HG02970 (cell line): ENCODE measurements around the gene GPR37.

ENCODE experiments used
- ATAC-seq: cut with Tn5 transposase; IDR thresholded peaks from one replicate; pipeline ENCODE4 v1.9.1; 2021; ENCODE audit warnings: mild to moderate bottlenecking, moderate library complexity, moderate number of reproducible peaks; ENCODE audit not compliant: unreplicated experiment, low FRiP score

The GPR37 gene, protein sequence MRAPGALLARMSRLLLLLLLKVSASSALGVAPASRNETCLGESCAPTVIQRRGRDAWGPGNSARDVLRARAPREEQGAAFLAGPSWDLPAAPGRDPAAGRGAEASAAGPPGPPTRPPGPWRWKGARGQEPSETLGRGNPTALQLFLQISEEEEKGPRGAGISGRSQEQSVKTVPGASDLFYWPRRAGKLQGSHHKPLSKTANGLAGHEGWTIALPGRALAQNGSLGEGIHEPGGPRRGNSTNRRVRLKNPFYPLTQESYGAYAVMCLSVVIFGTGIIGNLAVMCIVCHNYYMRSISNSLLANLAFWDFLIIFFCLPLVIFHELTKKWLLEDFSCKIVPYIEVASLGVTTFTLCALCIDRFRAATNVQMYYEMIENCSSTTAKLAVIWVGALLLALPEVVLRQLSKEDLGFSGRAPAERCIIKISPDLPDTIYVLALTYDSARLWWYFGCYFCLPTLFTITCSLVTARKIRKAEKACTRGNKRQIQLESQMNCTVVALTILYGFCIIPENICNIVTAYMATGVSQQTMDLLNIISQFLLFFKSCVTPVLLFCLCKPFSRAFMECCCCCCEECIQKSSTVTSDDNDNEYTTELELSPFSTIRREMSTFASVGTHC

DNA sequence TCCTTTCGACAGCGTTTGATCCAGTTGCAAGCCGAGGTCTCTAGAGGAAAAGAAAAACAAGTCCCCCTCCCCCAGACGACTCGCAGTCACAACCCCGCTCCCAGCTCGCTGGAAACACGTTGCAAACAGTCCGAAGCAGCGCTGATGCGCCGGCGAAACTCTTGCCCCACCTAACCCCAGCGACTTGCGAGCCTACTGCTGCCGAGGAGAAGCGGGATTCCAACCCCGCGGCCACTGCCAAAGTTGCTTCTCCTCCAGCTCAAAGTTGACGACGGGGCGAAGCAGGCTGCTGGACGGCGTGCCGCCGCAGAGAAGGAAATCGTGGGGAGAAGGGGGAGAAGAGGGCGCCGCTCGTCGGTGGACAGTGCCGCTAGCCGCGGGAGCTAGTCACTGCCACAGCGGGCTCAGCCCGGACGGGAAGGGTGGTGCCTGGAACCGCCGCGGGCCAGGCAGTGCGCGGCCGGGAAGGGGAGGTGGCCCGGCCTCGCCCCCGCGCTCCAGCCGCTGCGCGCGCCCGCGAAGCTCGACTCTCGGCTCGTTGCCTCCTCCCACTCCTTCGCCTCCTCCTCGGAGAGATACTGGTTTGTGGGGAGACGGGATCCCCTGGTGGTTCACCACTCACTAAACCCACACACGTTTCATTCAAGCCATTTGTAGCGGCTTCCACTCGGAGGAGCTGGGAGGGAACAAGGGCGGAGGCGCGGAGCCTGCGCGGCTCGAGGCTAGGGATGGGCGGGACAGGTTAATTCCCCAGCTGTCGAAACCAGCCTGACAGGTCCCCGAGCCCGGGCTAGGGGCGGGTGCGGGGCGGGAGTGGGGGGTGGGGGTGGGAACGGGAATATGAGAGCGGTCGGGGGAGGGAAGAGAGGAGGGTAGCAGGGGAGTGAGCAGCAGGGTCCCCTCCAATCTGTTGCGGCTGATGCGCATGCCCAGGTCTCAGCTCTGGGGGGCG, at the start of gene GPR37:
TSS of gene GPR37 (minus strand) at position 392 of the 952 bp plus-strand sequence. CDS start 816 bp downstream, outside the sequence.
- ATAC-seq, result peak; percentile 66

DNA sequence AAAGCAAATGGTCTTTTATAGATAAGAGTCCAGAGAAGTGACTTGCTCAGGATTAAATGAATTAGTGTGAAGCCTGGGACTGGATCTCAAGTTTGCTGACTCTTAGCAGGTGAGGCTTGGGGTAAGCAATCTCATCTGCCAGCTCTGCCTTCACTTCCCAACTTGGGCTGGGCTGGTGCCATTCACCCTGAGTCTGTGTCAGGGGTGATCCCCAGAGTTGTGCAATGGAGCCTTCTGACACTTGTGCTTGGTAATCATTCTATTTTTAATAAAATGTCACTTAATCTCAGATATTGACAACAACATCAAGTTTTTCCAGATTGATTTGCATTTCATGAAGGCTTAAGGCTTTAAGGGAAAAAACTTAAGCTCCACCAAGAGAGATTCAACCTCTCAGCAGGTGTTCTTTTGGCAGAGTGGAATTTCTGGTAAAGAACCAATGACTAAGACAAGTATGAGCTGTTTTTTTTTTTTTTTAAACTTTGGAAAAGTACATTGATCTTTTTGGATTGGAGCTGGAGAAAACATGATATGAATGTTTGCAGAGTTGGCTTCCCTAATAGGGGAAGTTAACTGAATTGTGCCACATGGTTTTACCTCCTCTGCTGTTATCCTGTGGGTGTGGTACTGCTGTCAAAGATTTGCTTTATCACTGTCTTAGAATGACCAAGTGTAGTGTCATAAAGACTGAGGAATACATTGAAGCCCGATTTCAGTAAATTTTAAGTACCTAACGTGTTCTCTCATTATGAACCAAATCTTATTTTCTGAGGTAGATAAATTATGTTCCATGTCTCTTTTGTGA, 48.6 kb upstream of the GPR37 start:
- ATAC-seq, result no peak

DNA sequence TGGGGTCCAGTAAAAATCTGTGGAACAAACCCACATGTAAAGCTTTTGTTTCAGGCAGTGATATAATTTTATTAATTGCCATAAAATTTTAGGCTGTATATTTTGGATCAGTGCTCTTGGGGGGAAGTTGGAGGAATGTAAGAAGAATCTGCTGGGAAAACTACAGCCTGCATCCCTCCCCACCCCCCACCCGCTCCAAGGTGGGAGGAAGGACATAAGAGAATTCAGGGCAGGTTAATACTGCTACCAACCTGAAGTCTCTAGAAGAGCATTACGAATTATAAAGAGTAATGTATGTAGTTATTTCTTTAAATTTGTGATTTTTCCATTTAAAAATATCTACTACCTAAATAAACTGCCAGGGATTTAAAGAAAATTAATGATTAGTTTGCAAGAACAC, 47.2 kb upstream of the GPR37 start:
- no peak for ATAC-seq

DNA sequence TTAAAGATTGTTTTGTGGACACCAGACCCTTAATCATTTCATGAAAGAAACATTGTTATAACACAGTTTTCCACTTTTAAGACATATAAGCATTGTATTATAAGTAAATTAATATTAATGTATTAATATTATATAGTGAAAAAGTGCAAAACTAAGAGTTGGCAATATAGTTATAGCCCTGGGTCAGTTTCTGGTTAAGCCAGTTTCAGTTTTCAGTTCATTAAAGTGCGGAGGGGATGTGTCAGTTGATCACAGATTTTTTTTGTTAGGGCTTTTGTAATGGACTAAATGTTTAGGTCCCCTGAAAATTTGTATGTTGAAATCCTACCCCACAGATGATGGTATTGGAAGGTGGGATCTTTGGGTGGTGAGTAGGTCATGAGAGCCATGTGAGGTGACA, 45.7 kb upstream of the GPR37 start:
- no peak for ATAC-seq

DNA sequence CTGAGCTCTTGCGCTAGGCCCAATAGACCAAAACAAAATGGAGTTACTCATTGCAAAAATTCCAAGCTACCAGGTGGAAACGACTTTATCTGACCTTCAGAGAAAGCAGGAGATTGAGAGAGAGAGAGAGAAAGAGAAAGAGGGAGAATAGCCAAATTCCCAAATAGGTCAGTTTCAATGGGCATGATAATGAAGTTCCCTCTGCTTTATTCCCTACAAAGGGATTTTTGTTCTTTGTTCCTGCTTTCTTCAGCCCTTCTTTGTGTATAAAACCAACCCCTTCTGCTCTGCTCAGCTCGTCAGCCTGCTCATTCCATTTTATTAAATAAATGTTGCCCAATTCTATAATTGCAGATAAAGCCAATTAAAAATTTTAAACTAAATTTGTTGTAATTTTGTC, 45.0 kb upstream of the GPR37 start:
- ATAC-seq, result no peak

DNA sequence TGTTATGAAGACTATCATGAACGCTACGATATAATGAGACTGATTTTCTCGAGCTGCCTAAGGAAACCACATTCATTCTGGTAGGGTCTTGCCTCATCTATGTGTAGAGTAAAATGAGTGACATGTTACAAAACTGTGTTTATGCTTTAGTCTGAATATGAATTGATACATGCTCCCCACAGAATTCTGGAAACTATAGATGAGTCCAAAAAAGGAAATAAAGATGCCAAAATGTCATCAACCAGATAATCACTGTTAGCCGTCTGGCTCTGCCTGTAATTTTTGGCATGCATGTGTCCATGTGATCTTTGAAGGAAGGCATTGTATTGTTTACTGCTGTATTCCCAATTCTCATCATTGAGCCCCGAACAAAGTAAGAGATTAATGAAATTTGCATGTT, 42.6 kb upstream of the GPR37 start:
- no peak for ATAC-seq

DNA sequence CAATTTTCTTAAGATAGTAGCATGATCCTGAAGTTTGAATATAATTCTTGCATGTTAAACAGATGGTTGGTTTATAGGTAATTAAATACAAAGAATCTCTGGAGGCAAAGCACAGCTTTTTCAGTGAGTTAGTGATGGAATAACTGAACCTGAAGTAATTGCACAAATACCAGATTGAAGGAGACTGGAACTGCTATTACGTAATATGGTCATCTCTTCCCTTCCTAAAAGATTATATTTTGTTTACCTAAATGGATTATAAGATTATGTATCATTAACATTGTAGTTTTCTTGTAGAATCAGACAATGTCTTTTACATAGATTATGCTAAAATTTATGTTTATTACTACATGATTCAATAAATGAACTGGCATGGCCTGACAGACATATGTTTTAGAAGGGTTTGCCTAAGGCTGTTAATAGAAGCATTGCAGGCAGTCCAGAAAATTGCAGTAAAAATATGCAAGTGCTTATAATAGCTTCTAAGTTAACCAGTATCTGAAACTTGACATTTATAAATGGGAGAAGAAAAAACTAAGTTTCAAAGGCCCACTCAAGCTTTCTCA, 35.8 kb upstream of the GPR37 start:
- no peak for ATAC-seq

DNA sequence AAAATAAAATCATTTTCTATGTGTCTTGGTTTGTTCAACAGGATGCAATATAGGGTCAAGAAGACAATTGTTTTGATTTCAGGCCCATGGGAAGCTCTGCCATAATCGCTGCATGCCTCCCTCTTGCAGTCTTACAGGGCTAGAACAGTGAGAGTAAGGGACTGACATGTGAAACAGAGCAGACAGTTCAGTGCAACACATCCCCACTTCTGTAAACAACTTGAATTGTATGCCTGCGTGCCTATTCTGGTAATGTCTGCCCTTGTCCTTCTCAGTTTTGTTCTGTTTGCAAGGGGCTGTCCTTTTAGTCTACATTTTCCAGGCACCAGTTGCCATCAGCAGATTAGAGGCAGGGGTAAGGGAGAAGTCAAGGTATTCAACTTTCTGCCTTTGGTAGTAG, 34.8 kb upstream of the GPR37 start:
- no peak for ATAC-seq

DNA sequence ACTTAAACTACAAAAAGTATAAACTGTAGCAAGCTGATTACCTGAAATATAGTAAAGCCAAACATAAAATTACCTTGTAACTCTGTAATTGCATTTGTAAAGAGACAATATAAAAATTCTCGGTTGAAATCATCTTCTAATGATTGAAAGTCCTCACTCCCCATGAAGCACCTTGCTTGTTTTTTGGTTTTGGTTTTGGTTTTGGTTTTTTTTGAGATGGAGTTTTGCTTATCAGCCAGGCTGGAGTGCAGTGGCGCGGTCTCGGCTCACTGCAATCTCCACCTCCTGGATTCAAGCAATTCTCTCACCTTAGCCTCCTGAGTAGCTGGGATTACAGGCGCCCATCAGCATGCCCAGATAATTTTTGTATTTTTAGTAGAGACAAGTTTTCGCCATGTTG, 33.9 kb upstream of the GPR37 start:
- no peak for ATAC-seq

DNA sequence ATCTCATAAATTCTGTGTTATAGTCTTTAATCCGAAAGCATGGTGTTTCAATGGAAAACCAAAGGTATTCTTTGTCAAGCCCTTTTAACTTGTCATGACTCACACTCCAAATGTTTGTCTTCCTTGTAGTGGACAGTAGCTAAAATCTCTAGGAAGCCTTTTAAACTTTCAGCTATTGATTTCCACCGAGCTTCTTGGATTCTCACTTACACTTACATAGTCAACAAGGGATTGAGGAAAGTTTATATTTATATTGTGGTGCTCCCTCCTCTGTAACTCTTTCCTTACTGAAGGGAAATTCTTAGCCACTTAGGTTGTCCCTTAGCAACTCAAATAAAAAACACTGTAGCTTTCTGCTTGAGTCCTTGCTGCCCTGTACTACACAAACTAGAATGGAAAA, 31.2 kb upstream of the GPR37 start:
- no peak for ATAC-seq

DNA sequence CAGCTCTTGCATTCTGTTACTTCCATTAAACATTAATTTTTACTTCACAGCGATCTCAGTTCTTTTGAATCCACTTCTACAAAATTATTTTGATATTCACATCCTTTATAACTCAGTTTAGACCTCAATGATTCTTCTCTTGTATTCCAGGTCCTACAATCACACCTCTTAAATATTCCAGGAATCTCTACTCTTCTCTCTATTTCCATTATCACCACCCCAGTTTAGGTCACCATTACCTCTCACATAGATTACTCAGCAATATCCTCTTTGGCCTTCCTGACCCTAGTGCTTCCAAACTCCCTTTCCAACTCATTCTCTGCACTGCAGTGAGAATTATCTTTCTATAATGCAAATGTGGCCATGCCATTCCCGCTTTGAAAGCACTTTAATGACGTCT, 27.1 kb upstream of the GPR37 start:
- no peak for ATAC-seq

DNA sequence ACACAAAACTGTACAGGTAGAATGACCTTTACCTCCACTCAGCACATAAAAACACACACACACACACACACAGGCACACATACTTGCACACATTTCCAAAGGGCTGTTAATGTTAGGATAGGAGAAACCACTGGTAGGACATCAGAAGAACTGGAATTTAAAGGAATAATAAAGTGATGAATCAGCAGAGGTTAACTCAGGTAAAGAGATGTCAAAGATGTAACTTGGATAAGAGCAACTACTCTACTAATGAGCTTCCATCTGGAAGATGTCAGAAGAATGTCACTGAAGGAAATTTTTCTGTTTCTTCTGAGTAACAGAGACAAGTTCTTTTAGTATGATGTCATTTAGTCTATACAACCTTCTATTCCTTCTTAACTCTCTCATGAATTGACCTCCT, 26.4 kb upstream of the GPR37 start:
- ATAC-seq, result no peak

DNA sequence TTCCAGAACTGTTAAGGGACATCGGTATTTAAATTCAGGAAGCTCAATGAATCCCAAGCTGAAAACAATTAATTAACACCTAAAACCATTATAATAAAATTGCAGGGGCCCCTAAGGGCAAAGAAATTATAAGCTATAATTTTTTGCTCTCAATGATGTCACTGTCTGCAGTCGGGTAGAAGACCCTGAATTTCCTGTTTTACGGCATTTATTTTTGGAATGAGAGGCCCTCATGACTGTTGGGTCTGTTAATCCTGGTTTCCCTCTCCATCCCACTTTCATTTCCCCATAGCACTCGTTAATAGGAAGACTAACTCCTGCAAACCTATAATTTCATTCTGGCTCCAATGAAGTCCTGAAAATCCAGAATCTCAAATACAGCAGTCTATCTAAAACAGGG, 25.8 kb upstream of the GPR37 start:
- no peak for ATAC-seq

DNA sequence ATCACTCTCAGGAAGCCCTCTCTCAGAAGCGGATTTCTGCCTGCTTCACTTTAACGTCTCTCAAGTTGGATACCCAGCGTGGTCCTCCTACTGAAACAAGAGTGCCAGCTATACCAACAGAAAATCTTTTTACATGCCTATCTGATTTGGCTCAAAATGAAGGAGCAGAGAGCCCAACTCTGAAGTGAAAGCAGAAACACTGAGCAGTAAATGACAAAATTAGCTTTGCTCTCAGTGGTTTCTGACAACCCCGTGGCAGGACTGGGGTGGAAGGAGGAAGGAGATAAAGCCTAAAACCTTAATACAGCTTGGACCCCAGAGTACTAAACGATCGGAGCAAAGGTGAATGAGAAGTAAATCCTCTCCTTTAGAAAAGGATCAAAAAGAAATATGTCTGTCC, 25.1 kb upstream of the GPR37 start:
- no peak for ATAC-seq

DNA sequence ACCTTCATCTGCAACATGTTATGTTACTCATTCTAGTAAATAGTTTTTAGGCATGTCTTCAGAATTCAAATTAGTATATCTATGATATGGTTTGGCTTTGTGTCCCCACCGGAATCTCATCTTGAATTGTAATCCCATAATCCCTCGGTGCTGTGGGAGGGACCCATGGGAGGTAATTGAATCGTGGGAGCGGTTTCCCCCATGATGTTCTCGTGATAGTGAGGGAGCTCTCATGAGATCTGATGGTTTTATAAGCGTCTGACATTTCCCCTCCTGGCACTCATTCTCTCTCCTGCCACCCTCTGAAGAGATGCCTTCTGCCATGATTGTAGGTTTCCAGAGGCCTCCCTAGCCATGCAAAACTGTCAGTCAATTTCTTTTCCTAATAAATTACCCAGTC, 20.4 kb upstream of the GPR37 start:
- ATAC-seq, result no peak

DNA sequence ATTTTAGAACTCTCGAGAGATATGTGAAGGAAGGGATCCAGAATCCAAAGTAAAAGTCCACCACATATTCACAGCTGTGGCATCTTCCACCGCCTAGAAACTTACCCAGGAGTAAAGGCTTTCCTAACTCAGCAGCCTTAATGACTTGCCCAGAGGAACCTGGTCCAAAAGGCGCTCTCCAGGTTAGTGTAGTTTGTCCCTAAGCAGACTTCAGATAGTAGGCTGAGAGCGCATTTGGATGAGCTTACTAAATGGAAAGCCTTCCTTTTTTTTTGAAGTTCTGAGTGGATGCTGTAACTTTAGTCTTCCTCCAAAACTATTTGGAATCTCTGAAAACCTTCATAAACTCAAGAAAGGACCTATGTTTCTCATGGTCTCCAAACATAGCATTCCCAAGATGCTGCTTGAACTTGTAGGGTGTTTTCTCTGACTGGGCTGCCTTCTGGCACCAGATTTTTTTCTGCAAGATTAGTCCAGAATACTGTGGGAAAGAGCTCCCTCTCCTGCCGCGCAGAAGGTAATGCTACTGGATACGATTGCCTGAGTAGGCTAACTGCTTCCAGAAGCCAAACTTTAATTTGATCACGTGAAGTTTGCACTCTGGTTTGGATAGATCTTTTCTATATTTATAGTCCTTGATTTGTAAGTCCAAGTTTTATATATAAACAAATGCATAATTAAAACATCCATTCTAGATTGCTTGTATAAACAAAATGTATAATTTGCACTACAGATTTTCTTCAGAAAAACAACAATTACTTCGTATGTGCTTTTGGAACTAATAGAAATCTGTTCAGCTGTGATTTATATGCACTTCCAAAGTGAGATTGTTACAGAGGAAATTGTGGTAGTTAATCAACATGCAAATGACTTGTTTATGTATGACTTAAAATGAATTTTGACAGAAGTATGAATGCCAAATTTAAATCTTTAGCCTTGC, 19.6 kb upstream of the GPR37 start:
- ATAC-seq, result no peak

DNA sequence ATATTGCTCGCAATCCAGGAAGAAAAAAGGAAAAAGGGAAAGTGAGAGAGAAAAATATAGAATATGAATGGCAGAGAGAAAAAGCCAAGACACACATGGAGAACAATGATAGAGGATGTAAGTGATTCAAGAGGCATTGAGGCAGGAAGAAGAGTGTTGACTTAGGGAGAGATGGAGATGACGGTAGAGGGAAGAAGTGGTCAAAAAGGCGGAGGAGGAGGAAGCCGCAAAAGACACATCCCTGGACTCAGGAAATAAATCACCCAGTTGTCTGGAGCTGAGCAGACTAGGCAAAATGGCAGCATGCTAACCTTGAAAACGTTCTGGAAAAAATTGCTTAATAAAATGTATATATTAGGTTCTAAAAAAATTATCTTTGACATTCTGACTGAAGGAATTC, 17.7 kb upstream of the GPR37 start:
- no peak for ATAC-seq

DNA sequence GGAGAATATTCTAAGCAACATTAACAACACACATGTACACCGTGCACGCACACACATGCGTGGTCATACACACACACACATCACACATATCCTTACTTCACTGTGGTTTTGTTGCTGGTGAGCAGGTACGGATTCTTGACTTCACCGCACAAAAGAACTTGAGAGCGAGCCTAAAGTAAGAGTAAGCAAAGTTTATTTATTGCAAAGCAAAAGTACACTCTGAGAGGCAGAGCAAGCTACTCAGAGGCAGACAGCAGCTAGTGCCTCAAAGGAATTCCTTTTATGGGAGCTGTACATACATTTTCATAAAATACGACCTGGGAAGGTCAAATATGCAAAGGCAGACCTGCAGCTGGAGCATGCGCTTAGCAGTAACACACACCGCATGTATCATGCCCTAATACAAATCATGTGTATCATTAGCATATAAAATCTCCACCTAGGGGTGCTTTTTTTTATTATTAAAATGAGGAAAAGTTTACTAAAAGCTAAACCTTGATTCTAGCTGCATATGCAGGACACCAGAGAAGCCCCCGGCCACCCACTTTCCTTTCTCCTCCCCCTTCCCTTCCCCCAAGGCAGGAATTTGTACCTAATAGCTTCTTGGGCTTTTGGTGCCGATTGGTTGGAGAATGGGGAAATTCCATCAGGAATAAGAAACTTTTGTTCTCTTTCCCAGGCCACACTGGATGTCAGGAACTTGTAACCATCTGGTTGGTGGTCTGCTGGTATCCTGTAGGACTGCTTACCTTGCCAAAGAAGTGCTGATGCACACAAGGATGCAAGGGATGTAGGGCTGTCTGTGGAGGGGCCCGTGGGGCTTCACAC, 16.5 kb upstream of the GPR37 start:
- no peak for ATAC-seq
